COR-L47 (cell line): Measurements from ENCODE around the gene HTR5A.
"Not testable (repeated sequence)": the region's sequence is repeated elsewhere in the genome, so short reads cannot be mapped to it uniquely, and the experiment has no call there.

ENCODE experiments used
- DNase-seq: peaks from one replicate; lab custom pipeline; 2025; lab: John Stamatoyannopoulos, UW

HTR5A gene

GRCh38 chr7:155069992-155070751, at the start of gene HTR5A:
Gene HTR5A (plus strand): TSS chr7:155070324. CDS start chr7:155070900, 576 bp downstream.
- peak; percentile 49 for DNase-seq

- DNase-seq = no peak
Measured at GRCh38 chr7:155020996-155021395, 49.1 kb upstream of the HTR5A start.

GRCh38 chr7:155021699-155022145, 48.4 kb upstream of the HTR5A start:
- no peak for DNase-seq

GRCh38 chr7:155027879-155028278, 42.2 kb upstream of the HTR5A start:
- DNase-seq = no peak

GRCh38 chr7:155032978-155033377, 37.1 kb upstream of the HTR5A start:
- DNase-seq = no peak

GRCh38 chr7:155034495-155034894, 35.6 kb upstream of the HTR5A start:
- not testable (repeated sequence) for DNase-seq

GRCh38 chr7:155038335-155038734, 31.8 kb upstream of the HTR5A start:
- no peak for DNase-seq

GRCh38 chr7:155043756-155044155, 26.4 kb upstream of the HTR5A start:
- no peak for DNase-seq

GRCh38 chr7:155048006-155048405, 22.1 kb upstream of the HTR5A start:
- no peak for DNase-seq

- no peak for DNase-seq
Measured at GRCh38 chr7:155051355-155051754, 18.8 kb upstream of the HTR5A start.

GRCh38 chr7:155053002-155053401, 17.1 kb upstream of the HTR5A start:
- DNase-seq = no peak

- DNase-seq = no peak
Measured at GRCh38 chr7:155054761-155055160, 15.4 kb upstream of the HTR5A start.

- DNase-seq = no peak
Measured at GRCh38 chr7:155057076-155057475, 13.0 kb upstream of the HTR5A start.

GRCh38 chr7:155058896-155059295, 11.2 kb upstream of the HTR5A start:
- no peak for DNase-seq

GRCh38 chr7:155059703-155060102, 10.4 kb upstream of the HTR5A start:
- DNase-seq = no peak

- no peak for DNase-seq
Measured at GRCh38 chr7:155062411-155062810, 7.7 kb upstream of the HTR5A start.

GRCh38 chr7:155064186-155064585, 5.9 kb upstream of the HTR5A start:
- no peak for DNase-seq

GRCh38 chr7:155066417-155066950, 3.6 kb upstream of the HTR5A start:
- DNase-seq = peak; percentile 24

- no peak for DNase-seq
Measured at GRCh38 chr7:155071121-155071651, 1.1 kb downstream of the HTR5A start.

- no peak for DNase-seq
Measured at GRCh38 chr7:155071916-155072571, 1.9 kb downstream of the HTR5A start.

- DNase-seq = no peak
Measured at GRCh38 chr7:155073922-155074321, 3.8 kb downstream of the HTR5A start.

- DNase-seq = no peak
Measured at GRCh38 chr7:155084021-155084420, 13.9 kb downstream of the HTR5A start.

- no peak for DNase-seq
Measured at GRCh38 chr7:155084969-155085368, 14.8 kb downstream of the HTR5A start.
